Cardiac muscle cell (in vitro differentiated cells and primary cell): Measurements from ENCODE around the gene MAP1LC3A. TPM values are rescaled to one million over a fixed set of nuclear protein-coding genes. Genes with fewer than 3 reads are reported as not detected.

Source experiments
- DNase-seq, 2 donors: peaks; one replicate each; pipeline versions ENCODE4 v3.0.0 to v3.0.0-alpha.2; 2010 to 2017; ENCODE audit warnings: low read depth in 1 of 2, low spot score in 1 of 2
- H3K27ac ChIP-seq: fragments of 200-600 bp; sonication (generic); 2 replicates; pipeline ENCODE4 v1.5.1; 2016
- H3K27me3 ChIP-seq: fragments of 200-600 bp; sonication (generic); 2 replicates; pipeline ENCODE4 v1.6.0; 2016; ENCODE audit warnings: control low read depth
- H3K36me3 ChIP-seq: fragments of 200-600 bp; sonication (generic); 2 replicates; pipeline ENCODE4 v1.5.1; 2016; ENCODE audit warnings: control low read depth
- H3K4me1 ChIP-seq: fragments of 200-600 bp; sonication (generic); 2 replicates; pipeline ENCODE4 v1.8.1; 2017; ENCODE audit warnings: low read depth, mild to moderate bottlenecking, mixed run types
- H3K4me3 ChIP-seq: fragments of 200-600 bp; sonication (generic); 2 replicates; pipeline ENCODE4 v1.5.1; 2016; ENCODE audit warnings: mild to moderate bottlenecking
- H3K9me3 ChIP-seq: fragments of 200-600 bp; sonication (generic); 2 replicates; pipeline ENCODE4 v1.5.1; 2017; ENCODE audit warnings: low read depth, mild to moderate bottlenecking, control low read depth
- CTCF ChIP-seq: IDR thresholded peaks from 2 replicates; pipeline ENCODE4 v1.5.1; 2012; ENCODE audit warnings: low read depth, mild to moderate bottlenecking, low read length
- polyA plus RNA-seq: library from polyadenylated mRNA; unstranded; fragments of >200 nt; fragmentation: Nextera tagmentation; extraction: Ambion mirVana; gene quantifications from 2 replicates; pipeline ENCODE4 v1.2.1, GENCODE V29; 2016
- total RNA-seq: library from RNA; depleted of rRNA; stranded (reverse); fragments of >200 nt; gene quantifications from 2 replicates; pipeline ENCODE4 v1.2.3, GENCODE V29; 2016

Gene MAP1LC3A
- total and polyA plus RNA-seq, 2 experiments from 2014 or later = 29.7 to 38.7 TPM

- no peak overlapping the region for H3K4me3 ChIP-seq
Observed at GRCh38 chr20:34522969-34523871, 35.3 kb upstream of the MAP1LC3A start.

GRCh38 chr20:34524426-34524825, 34.1 kb upstream of the MAP1LC3A start:
- H3K27ac ChIP-seq = no peak overlapping the region
- no peak overlapping the region for H3K4me3 ChIP-seq
- no peak for TF ChIP-seq CTCF
- DNase-seq = no peak
- no peaks in the 10 kb centered on the region for H3K9me3 ChIP-seq
- peaks cover 4% of the 10 kb centered on the region for H3K4me1 ChIP-seq
- H3K36me3 ChIP-seq = peaks cover 18% of the 10 kb centered on the region
- no peaks in the 10 kb centered on the region for H3K27me3 ChIP-seq

More at GRCh38 chr20:34522969-34523871, 35.3 kb upstream of the MAP1LC3A start:
- H3K9me3 ChIP-seq = no peaks in the 10 kb centered on the region
- no peaks in the 10 kb centered on the region for H3K27me3 ChIP-seq
- peaks cover 13% of the 10 kb centered on the region for H3K36me3 ChIP-seq
- peaks cover 4% of the 10 kb centered on the region for H3K4me1 ChIP-seq
- DNase-seq = peak; percentile 52 to 55
- H3K27ac ChIP-seq = peak overlapping the region; percentile 17
- peak; percentile 62 for TF ChIP-seq CTCF

- Histone ChIP-seq H3K27me3 (no peaks in the 10 kb centered on the region), H3K27ac (no peak overlapping the region), H3K36me3 (peaks cover 24% of the 10 kb centered on the region), H3K4me3 (no peak overlapping the region), H3K9me3 (no peaks in the 10 kb centered on the region), H3K4me1 (peaks cover 4% of the 10 kb centered on the region)
- no peak for TF ChIP-seq CTCF
- no peak for DNase-seq
Observed at GRCh38 chr20:34525342-34525708, 33.2 kb upstream of the MAP1LC3A start.

GRCh38 chr20:34525709-34526416, 32.7 kb upstream of the MAP1LC3A start:
- no peak for TF ChIP-seq CTCF
- Histone ChIP-seq H3K27ac (no peak overlapping the region), H3K4me3 (no peak overlapping the region), H3K27me3 (no peaks in the 10 kb centered on the region), H3K36me3 (peaks cover 25% of the 10 kb centered on the region), H3K9me3 (no peaks in the 10 kb centered on the region), H3K4me1 (peaks cover 4% of the 10 kb centered on the region)
- peak in 1 of 2 donors; percentile 96 for DNase-seq

GRCh38 chr20:34526466-34526865, 32.1 kb upstream of the MAP1LC3A start:
- H3K4me1 ChIP-seq = peaks cover 4% of the 10 kb centered on the region
- H3K4me3 ChIP-seq = no peak overlapping the region
- H3K27me3 ChIP-seq = no peaks in the 10 kb centered on the region
- no peaks in the 10 kb centered on the region for H3K9me3 ChIP-seq
- TF ChIP-seq CTCF = no peak
- peaks cover 25% of the 10 kb centered on the region for H3K36me3 ChIP-seq
- no peak overlapping the region for H3K27ac ChIP-seq
- DNase-seq = no peak
